K562 (cell line): ENCODE data around the gene ZNF318. TPM values are rescaled to one million over a fixed set of nuclear protein-coding genes. Genes with fewer than 3 reads are reported as not detected.

Source experiments
- ATAC-seq: fragments of 200-7000 bp; cut with Tn5 transposase; 3 replicates; pipeline ENCODE4 v1.9.1; 2020; ENCODE audit warnings: moderate library complexity
- BruUV-seq: library from RNA; stranded (reverse); fragments of 400-500 nt; replicated peaks from 2 replicates; lab custom pipeline; 2021; lab: Mats Ljungman, UMichigan
- CTCF ChIA-PET: fragments of 300-600 bp; formaldehyde crosslinking; extraction: SDS; loops from one replicate; lab custom pipeline; 2021; ENCODE audit warnings: low intra/inter-chr PET ratio; lab: Yijun Ruan, JAX
- POLR2A ChIA-PET: fragments of 300-600, 350-650 bp; sonication (Branson Sonifier 250); formaldehyde crosslinking; extraction: SDS; loops from one replicate; lab custom pipeline; 2021; ENCODE audit warnings: antibody characterized with exemption, inconsistent platforms; lab: Yijun Ruan, JAX
- DNase-seq, 4 experiments: peaks; one replicate each; pipeline versions ENCODE4 v3.0.0 to v3.0.0-alpha.2; 2011 to 2018; ENCODE audit warnings: low spot score in 3 of 4, mixed read lengths in 3 of 4; ENCODE audit errors: extremely low read depth in 1 of 4
- FAIRE-seq: peaks from 2 replicates; lab custom pipeline; 2011; peaks lifted over from hg19 to GRCh38; lab: Jason Lieb, UNC
- H2AFZ ChIP-seq: 2 replicates; pipeline ENCODE4 v1.6.0; 2011; ENCODE audit warnings: low read depth, low read length, control low read depth, inconsistent platforms
- H3K27ac ChIP-seq: fragments of 200-600 bp; 3 replicates; pipeline ENCODE4 v1.8.0; 2011; ENCODE audit warnings: low read depth, mild to moderate bottlenecking, control low read depth, inconsistent platforms, low read length, moderate library complexity, mixed read lengths; ENCODE audit errors: extremely low read depth
- H3K27me3 ChIP-seq, 2 experiments: fragments of 300-600 bp in 1 of 2; 2 replicates in 1 of 2; 3 replicates in 1 of 2; pipeline versions ENCODE4 v1.6.0 to v1.8.0; 2011; ENCODE audit warnings: inconsistent platforms in 2 of 2, low read length in 2 of 2, mild to moderate bottlenecking in 1 of 2, mixed read lengths in 1 of 2, moderate library complexity in 1 of 2; ENCODE audit not compliant: control insufficient read depth in 2 of 2, insufficient read depth in 2 of 2
- H3K36me3 ChIP-seq: fragments of 300-600 bp; 3 replicates; pipeline ENCODE4 v1.8.0; 2011; ENCODE audit warnings: mild to moderate bottlenecking, low read length, inconsistent platforms; ENCODE audit not compliant: control insufficient read depth, insufficient read depth
- H3K4me1 ChIP-seq, 2 experiments: fragments of 200-600 bp in 1 of 2; replicated peaks in 1 of 2; 2 replicates in 1 of 2; 3 replicates in 1 of 2; pipeline versions ENCODE4 v1.5.1 to v1.8.0; 2011; ENCODE audit warnings: inconsistent platforms in 2 of 2, low read length in 2 of 2, mild to moderate bottlenecking in 1 of 2, mixed read lengths in 1 of 2, moderate library complexity in 1 of 2; ENCODE audit not compliant: control insufficient read depth in 2 of 2, insufficient read depth in 2 of 2
- H3K4me2 ChIP-seq: 2 replicates; pipeline ENCODE4 v1.6.1; 2011; ENCODE audit warnings: low read length, control low read depth, inconsistent platforms, mixed read lengths; ENCODE audit not compliant: insufficient read depth
- H3K4me3 ChIP-seq: fragments of 200-600 bp; sonication (generic), shearing (Covaris generic); 2 replicates; pipeline ENCODE4 v1.5.1; 2016; ENCODE audit warnings: control low read depth, inconsistent platforms
- H3K79me2 ChIP-seq: fragments of 200-600 bp; 3 replicates; pipeline ENCODE4 v1.8.0; 2011; ENCODE audit warnings: low read length, inconsistent platforms; ENCODE audit not compliant: control insufficient read depth, insufficient read depth
- H3K9ac ChIP-seq, 2 experiments: 2 replicates each; pipeline versions ENCODE4 v1.6.0 to v1.6.1; 2011; ENCODE audit warnings: low read depth in 2 of 2, low read length in 2 of 2, control low read depth in 1 of 2, inconsistent platforms in 1 of 2, mild to moderate bottlenecking in 1 of 2, mixed read lengths in 1 of 2; ENCODE audit not compliant: insufficient read depth in 1 of 2
- H3K9me1 ChIP-seq: one replicate; pipeline ENCODE4 v1.6.0; 2011; ENCODE audit warnings: inconsistent platforms, mild to moderate bottlenecking, low read length, moderate library complexity; ENCODE audit not compliant: control insufficient read depth, insufficient read depth
- H3K9me3 ChIP-seq: replicated peaks from 2 replicates; pipeline ENCODE4 v1.5.1; 2011; ENCODE audit warnings: low read depth, low read length, inconsistent platforms; ENCODE audit not compliant: control insufficient read depth, insufficient read depth
- H4K20me1 ChIP-seq: replicated peaks from 2 replicates; pipeline ENCODE4 v1.6.1; 2011; ENCODE audit warnings: low read length, inconsistent platforms, mixed read lengths; ENCODE audit not compliant: control insufficient read depth, insufficient read depth
- CBX3 ChIP-seq, 2 experiments: IDR thresholded peaks; 1 replicate in 1 of 2; 2 replicates in 1 of 2; pipeline ENCODE4 v1.6.1; 2012; ENCODE audit warnings: inconsistent platforms in 2 of 2, low read length in 2 of 2, borderline replicate concordance in 1 of 2, control low read depth in 1 of 2
- DIDO1 ChIP-seq: fragments of 450-650 bp; IDR thresholded peaks from 2 replicates; pipeline ENCODE4 v1.6.1; 2016; ENCODE audit warnings: low read depth, missing biosample characterization, missing genetic modification characterization
- ZBTB17 ChIP-seq: fragments of 450-650 bp; formaldehyde crosslinking; IDR thresholded peaks from 2 replicates; pipeline ENCODE4 v1.4.0; 2020; ENCODE audit warnings: mild to moderate bottlenecking
- ZNF668 ChIP-seq: fragments of 250-450 bp; sonication (Bioruptor Pico); IDR thresholded peaks from 2 replicates; pipeline ENCODE4 v1.8.0; 2022; ENCODE audit warnings: mild to moderate bottlenecking, inconsistent platforms
- WGBS: fragments of 100-300 bp; shearing (Covaris generic); methylation state at CpG from one replicate; pipeline ENCODE4 v1.1.6; 2016; ENCODE audit warnings: low coverage, mixed read lengths; ENCODE audit not compliant: insufficient coverage; ENCODE audit errors: missing lambda C conversion rate; 5-methylcytosine and 5-hydroxymethylcytosine counted together
- in situ Hi-C: fragments of 300-500 bp; cut with MboI; formaldehyde crosslinking; loops from 4 replicates; pipeline ENCODE4 v1.15.0; 2018; ENCODE audit warnings: inconsistent platforms, mixed read lengths
- intact Hi-C: fragments of 100-400 bp; cut with micrococcal nuclease; formaldehyde crosslinking; loops from 2 replicates; pipeline ENCODE4 v1.14.2; 2022
- polyA plus RNA-seq, 8 experiments: library from polyadenylated mRNA; depleted of rRNA in 4 of 8; stranded (reverse) in 5 of 8; unstranded in 3 of 8; fragments of >200 nt; fragmentation: Nextera tagmentation in 2 of 8; fragmentation: Illumina TruSeq in 1 of 8; extraction: Ambion mirVana in 2 of 8; extraction: Trizol in 1 of 8; gene quantifications; 2 replicates each; pipeline versions ENCODE4 v1.2.1 to v1.2.3, GENCODE V29; 2011 to 2014; ENCODE audit warnings: inconsistent platforms in 1 of 8, missing spikeins in 1 of 8
- total RNA-seq, 7 experiments: library from RNA; depleted of rRNA in 6 of 7; stranded (reverse); fragments of >200 nt in 6 of 7; fragmentation: Illumina TruSeq in 2 of 7; extraction: Trizol in 2 of 7; gene quantifications; 2 replicates each; pipeline versions ENCODE4 v1.2.1 to v1.2.3, GENCODE V29; 2011 to 2021; ENCODE audit warnings: low replicate concordance in 1 of 7
- TF ChIP-seq, protein P1 (sequence below): fragments of 250-450 bp; sonication (Bioruptor Pico); IDR thresholded peaks from 2 replicates; pipeline ENCODE4 v1.4.0; 2020; ENCODE audit warnings: mild to moderate bottlenecking, moderate library complexity

Gene ZNF318
- total and polyA plus RNA-seq, 9 of the 15 experiments (the other 6 are each of a cell fraction or from before 2014, with no cell fraction given) = 3.2 to 19.0 (median 9.2) TPM

DNA sequence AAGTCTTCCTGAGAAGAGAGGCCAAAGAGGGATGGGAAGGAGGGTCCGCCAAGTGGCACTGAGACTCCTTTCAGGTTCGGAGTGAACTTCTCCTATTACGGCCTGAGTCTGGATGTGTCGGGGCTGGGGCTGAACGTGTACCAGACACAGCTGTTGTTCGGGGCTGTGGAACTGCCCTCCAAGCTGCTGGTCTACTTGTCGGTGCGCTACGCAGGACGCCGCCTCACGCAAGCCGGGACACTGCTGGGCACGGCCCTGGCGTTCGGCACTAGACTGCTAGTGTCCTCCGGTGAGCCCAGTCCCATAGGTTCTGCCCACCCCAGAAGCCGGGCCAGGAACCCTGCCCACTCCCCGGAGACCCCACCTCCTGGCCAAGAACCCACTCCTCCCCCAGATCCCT, 67.3 kb downstream of the ZNF318 start:
- no peak overlapping the region for H3K4me2 ChIP-seq
- 40% methylated on average over 19 of the region's 19 CpGs for WGBS
- H3K9me1 ChIP-seq = peaks cover 2% of the 10 kb centered on the region
- ChIA-PET POLR2A (interaction anchor here (0.5 to 1.8 kb wide), 2 partner anchors 12 to 80 kb away, joined by 5 to 8 read pairs; no protein-coding TSS in a partner anchor), CTCF (no interaction called here)
- peak in 1 of 4 experiments; percentile 14 for DNase-seq
- TF ChIP-seq, protein P1, sequence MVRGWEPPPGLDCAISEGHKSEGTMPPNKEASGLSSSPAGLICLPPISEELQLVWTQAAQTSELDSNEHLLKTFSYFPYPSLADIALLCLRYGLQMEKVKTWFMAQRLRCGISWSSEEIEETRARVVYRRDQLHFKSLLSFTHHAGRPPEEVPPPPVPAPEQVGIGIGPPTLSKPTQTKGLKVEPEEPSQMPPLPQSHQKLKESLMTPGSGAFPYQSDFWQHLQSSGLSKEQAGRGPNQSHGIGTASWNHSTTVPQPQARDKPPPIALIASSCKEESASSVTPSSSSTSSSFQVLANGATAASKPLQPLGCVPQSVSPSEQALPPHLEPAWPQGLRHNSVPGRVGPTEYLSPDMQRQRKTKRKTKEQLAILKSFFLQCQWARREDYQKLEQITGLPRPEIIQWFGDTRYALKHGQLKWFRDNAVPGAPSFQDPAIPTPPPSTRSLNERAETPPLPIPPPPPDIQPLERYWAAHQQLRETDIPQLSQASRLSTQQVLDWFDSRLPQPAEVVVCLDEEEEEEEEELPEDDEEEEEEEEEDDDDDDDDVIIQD (CRISPR knock-in tag) = no peak
- TF ChIP-seq ZBTB17 (CRISPR knock-in tag) = no peak
- no peak for TF ChIP-seq CBX3 (IDR thresholded peaks at IDR 0.05; ENCODE audit: borderline replicate concordance in 1 of 2, low read length in 2 of 2)
- no peak for TF ChIP-seq DIDO1 (tag)
- TF ChIP-seq ZNF668 (CRISPR knock-in tag) = no peak
- H4K20me1 ChIP-seq = 0 out of 2 replicates have a peak, but pooled peaks cover 7% of the 10 kb centered on the region
- H2AFZ ChIP-seq = no peak overlapping the region
- intact Hi-C loops (no loop called here), in situ Hi-C loops (no loop called here)
- H3K9me3 ChIP-seq = no peaks in the 10 kb centered on the region
- H3K4me1 ChIP-seq = peaks cover 0 to 6% of the 10 kb centered on the region in 2 experiments; a peak in 2 of 5 replicates
- peak overlapping the region in 1 of 2 experiments; percentile 44; a peak in 2 of 4 replicates for H3K9ac ChIP-seq
- no peak for ATAC-seq
- BruUV-seq = no TSS peak
- no peak overlapping the region for H3K27ac ChIP-seq
- H3K79me2 ChIP-seq = no peaks in the 10 kb centered on the region
- H3K4me3 ChIP-seq = no peak overlapping the region
- H3K27me3 ChIP-seq = peaks cover 34 to 52% of the 10 kb centered on the region in 2 experiments; a peak in 4 of 5 replicates
- FAIRE-seq = no peak
- H3K36me3 ChIP-seq = no peaks in the 10 kb centered on the region
